Measurements from ENCODE around the gene CFAP92.

CFAP92 gene

GRCh38 chr3:129031476-129032215, 37.8 kb upstream of the CFAP92 start:
- Histone ChIP-seq H3K36me3 (replicated peaks; ENCODE audit: insufficient read depth, low read length) (no peaks in the 10 kb centered on the region), H2AFZ (ENCODE audit: low read length) (no peak overlapping the region), H4K20me1 (ENCODE audit: insufficient read depth, low read length) (no peaks in the 10 kb centered on the region), H3K4me1 (ENCODE audit: low read length) (peaks cover 2% of the 10 kb centered on the region; the same call in 1 of the 2 replicates), H3K79me2 (ENCODE audit: low read length) (no peaks in the 10 kb centered on the region), H3K9me3 (replicated peaks; ENCODE audit: insufficient read depth, low read length) (no peaks in the 10 kb centered on the region), H3K9ac (ENCODE audit: low read length) (no peak overlapping the region), H3K27ac (ENCODE audit: low read length) (no peak overlapping the region), H3K4me2 (ENCODE audit: low read depth, low read length) (no peak overlapping the region), H3K4me3 (ENCODE audit: low read length) (no peak overlapping the region), H3K9me2 (replicated peaks; ENCODE audit: insufficient read depth, low read length) (no peaks in the 10 kb centered on the region), H3F3A (ENCODE audit: insufficient read depth, low read length) (no peaks in the 10 kb centered on the region), H3K27me3 (replicated peaks; ENCODE audit: insufficient read depth, low read length) (no peaks in the 10 kb centered on the region)
- TF ChIP-seq EZH2 (optimal IDR thresholded peaks at IDR 0.05; ENCODE audit: low read depth, low read length): no peak
- TF ChIP-seq CTCF (IDR thresholded peaks at IDR 0.05; ENCODE audit: low read length): no peak
- no peak for TF ChIP-seq EZH2phosphoT487 (IDR thresholded peaks at IDR 0.05; ENCODE audit: low read length)
- no peak for DNase-seq

- Histone ChIP-seq H3K79me2 (ENCODE audit: low read length) (no peaks in the 10 kb centered on the region), H3K9ac (ENCODE audit: low read length) (no peak overlapping the region), H3K27me3 (replicated peaks; ENCODE audit: insufficient read depth, low read length) (no peaks in the 10 kb centered on the region), H3F3A (ENCODE audit: insufficient read depth, low read length) (no peaks in the 10 kb centered on the region), H3K4me2 (ENCODE audit: low read depth, low read length) (no peak overlapping the region), H2AFZ (ENCODE audit: low read length) (no peak overlapping the region), H3K9me3 (replicated peaks; ENCODE audit: insufficient read depth, low read length) (no peaks in the 10 kb centered on the region), H3K9me2 (replicated peaks; ENCODE audit: insufficient read depth, low read length) (no peaks in the 10 kb centered on the region), H3K4me1 (ENCODE audit: low read length) (peaks cover 6% of the 10 kb centered on the region; the same call in 1 of the 2 replicates), H3K27ac (ENCODE audit: low read length) (no peak overlapping the region), H3K4me3 (ENCODE audit: low read length) (no peak overlapping the region), H3K36me3 (replicated peaks; ENCODE audit: insufficient read depth, low read length) (no peaks in the 10 kb centered on the region), H4K20me1 (ENCODE audit: insufficient read depth, low read length) (no peaks in the 10 kb centered on the region)
- TF ChIP-seq CTCF (IDR thresholded peaks at IDR 0.05; ENCODE audit: low read length) (no peak), EZH2 (optimal IDR thresholded peaks at IDR 0.05; ENCODE audit: low read depth, low read length) (no peak), EZH2phosphoT487 (IDR thresholded peaks at IDR 0.05; ENCODE audit: low read length) (no peak)
- no peak for DNase-seq
Observed at GRCh38 chr3:129030611-129031010, 36.7 kb upstream of the CFAP92 start.

GRCh38 chr3:129028866-129029265, 35.0 kb upstream of the CFAP92 start:
- no peak for TF ChIP-seq EZH2phosphoT487 (IDR thresholded peaks at IDR 0.05; ENCODE audit: low read length)
- TF ChIP-seq EZH2 (optimal IDR thresholded peaks at IDR 0.05; ENCODE audit: low read depth, low read length): no peak
- no peak for TF ChIP-seq CTCF (IDR thresholded peaks at IDR 0.05; ENCODE audit: low read length)
- H3F3A ChIP-seq (ENCODE audit: insufficient read depth, low read length): no peaks in the 10 kb centered on the region
- H2AFZ ChIP-seq (ENCODE audit: low read length): no peak overlapping the region
- H3K4me2 ChIP-seq (ENCODE audit: low read depth, low read length): no peak overlapping the region
- no peaks in the 10 kb centered on the region for H3K27me3 ChIP-seq (replicated peaks; ENCODE audit: insufficient read depth, low read length)
- no peaks in the 10 kb centered on the region for H3K79me2 ChIP-seq (ENCODE audit: low read length)
- H4K20me1 ChIP-seq (ENCODE audit: insufficient read depth, low read length): no peaks in the 10 kb centered on the region
- H3K4me3 ChIP-seq (ENCODE audit: low read length): no peak overlapping the region
- H3K9me2 ChIP-seq (replicated peaks; ENCODE audit: insufficient read depth, low read length): no peaks in the 10 kb centered on the region
- H3K27ac ChIP-seq (ENCODE audit: low read length): no peak overlapping the region
- peaks cover 6% of the 10 kb centered on the region; the same call in 1 of the 2 replicates for H3K4me1 ChIP-seq (ENCODE audit: low read length)
- no peaks in the 10 kb centered on the region for H3K9me3 ChIP-seq (replicated peaks; ENCODE audit: insufficient read depth, low read length)
- H3K9ac ChIP-seq (ENCODE audit: low read length): no peak overlapping the region
- H3K36me3 ChIP-seq (replicated peaks; ENCODE audit: insufficient read depth, low read length): no peaks in the 10 kb centered on the region
- DNase-seq: no peak

Data from MM.1S (cell line).